HG03460 (cell line): ENCODE data around the gene UGCG.
"Not testable (repeated sequence)": the region's sequence is repeated elsewhere in the genome, so short reads cannot be mapped to it uniquely, and the experiment has no call there.

Source experiments
- ATAC-seq: cut with Tn5 transposase; IDR thresholded peaks from one replicate; pipeline ENCODE4 v1.9.1; 2021; ENCODE audit not compliant: unreplicated experiment

Gene UGCG

DNA sequence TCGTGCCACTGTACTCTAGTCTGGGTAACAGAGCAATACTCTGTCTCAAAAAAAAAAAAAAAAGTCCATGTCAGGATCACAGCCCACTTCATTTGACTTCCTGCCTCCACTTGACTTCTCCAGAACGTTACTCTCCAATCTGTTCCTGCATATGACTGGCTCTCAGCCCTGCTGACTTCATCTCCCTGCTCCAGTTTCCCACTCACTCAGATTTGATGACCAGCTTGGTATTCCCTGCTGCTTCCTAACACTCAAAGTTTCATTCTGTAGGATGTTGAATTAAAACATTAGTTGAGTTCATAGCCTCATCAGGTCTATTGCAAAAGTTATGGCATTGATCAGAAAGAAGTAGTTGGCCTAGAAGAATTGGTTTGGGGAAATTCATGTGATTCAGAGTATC, 52.3 kb downstream of the UGCG start:
- no peak for ATAC-seq

DNA sequence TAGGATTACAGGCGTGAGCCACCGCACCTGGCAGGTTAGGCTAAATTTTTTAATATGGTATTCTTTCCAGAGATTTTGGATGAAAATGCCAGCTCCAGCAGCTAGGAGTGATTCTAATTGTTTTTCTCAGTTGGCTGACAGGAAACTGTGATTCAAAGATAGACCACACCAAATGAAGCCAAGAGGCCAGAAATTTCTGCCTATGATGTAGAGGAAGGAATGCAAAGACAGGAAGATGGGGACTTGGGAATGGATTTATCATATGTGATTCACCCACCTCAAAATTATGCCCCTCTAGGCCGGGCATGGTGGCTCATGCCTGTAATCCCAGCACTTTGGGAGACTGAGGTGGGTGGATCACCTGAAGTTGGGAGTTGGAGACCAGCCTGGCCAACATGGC, 53.3 kb downstream of the UGCG start:
- no peak for ATAC-seq

DNA sequence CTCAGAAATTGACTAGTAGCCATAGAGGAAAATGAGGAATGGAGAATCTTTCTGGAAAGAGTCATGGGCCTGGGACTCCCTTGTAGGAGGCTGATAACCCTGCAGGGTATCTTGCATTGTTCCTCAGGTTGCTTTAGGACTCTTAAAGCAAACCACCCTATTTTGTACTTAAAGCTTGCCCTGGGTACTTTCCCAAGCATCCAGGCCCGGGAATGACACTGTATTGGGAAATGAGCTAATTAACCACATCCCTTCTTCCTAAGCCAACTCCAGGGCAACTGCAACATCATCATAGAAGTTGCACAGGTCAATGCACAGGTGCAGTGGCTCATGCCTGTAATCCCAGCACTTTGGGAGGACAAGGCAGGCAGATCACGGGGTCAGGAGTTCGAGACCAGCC, 55.9 kb downstream of the UGCG start:
- ATAC-seq, result no peak

DNA sequence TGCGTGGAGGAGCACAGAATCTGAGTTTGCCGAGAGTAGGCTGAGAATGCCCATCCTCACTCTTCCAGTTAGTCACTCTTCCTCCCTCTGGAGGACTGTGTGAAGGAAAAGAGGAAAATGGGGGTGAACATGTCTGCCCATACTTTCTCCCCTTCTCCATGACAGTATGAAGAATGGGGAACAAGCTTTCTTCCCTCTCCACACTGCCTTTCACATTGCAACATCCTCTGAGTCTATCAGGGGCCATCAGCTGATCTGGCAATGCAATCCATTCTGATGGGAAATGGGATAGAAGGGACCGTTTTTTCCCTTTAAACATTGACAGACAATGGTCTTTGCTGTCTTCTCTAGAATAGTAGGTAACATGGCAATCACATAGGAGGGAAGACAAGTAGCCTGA, 56.8 kb downstream of the UGCG start:
- ATAC-seq, result no peak

DNA sequence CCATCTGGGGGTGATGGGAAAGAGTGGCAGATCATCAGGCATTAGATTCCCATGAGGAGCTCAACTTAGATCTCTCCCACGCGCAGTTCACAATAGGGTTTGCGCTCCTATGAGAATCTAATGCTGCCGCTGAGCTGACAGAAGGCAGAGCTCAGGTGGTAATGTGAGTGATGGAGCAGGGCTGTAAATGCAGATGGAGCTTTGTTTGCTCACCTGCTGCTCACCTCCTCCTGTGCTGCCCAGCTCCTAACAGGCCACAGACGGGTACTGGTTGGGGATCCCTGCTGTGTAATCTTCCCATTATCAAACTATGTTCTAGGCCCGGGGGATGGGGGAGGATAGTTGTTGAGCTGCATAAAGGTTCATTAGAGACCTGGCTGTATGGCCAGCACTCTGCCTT, 58.4 kb downstream of the UGCG start:
- no peak for ATAC-seq

DNA sequence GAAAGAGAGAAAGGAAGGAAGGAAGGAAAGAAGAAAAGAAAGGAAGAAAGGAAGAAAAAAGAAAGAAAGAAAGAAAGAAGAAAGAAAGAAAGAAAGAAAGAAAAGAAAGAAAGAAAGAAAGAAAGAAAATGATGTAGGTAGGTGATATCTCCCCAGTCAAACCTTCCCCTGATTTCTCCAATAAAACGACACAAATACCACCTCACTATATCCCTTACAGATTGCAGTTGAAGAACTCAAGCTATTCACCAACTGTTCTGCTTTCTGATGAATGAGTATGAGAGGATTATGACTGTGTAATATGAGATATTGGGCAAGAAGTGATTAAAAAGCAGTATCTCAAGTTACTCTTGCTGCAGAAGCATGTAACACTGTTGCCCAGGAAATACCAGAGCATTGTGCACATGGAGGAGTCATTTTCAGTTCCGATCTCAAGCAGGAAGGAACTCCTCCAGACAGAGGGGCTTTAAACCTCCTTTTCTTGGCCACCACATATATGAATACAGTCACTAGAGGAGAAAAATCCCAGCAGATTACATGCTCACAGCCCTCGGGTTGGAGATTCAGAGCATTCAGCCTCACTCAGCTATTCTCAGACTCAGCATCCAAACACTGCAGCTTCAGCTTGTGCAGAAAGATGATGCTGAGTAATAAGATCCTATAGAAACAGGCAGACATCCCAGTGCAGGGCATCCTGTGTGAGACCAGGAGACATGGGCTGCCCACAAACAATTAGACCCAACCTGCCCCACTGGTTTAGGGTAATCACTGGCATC, 61.4 kb downstream of the UGCG start:
- ATAC-seq, result no peak

DNA sequence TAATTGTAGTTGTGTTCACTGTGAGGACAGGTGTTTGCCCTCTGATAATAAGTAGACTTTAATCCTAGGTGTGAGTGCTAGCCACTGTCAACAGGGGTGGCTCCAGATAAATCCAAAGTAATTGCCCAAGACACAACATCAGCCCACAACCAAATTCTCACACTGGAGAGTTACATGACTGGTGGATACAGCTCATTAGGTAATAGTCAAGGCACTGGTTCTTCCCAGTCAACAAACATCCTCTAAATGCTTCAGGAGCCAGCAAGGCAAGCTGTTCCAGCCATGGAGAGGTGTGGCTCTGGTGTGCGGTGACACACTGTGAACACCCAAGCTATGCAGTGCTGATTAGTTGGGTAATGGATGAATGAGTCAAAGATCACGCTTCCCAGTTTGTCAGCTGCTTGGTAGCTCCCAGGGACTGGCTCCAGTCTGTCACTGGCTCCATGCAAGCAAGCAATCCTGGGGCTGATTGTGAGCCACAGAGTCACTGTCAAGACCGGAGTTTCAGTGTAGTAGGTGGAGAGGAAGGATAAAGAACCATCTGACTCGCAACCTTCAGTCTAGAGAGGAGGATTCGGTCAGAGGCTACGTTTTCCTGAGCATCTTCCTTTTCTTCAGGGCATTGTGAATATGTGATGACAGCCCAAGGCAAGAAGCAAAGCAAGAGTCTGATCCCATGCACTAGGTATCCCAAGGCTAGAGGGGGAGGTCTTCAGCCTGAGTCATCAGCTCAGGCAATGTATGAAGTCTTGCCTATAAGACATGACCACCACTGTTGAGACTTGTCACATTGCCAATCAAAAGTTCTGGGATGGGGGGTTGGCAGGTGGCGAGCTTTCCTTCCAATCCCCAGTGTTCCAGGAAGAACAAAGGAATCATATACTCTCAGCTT, 63.1 kb downstream of the UGCG start:
- ATAC-seq, result no peak

DNA sequence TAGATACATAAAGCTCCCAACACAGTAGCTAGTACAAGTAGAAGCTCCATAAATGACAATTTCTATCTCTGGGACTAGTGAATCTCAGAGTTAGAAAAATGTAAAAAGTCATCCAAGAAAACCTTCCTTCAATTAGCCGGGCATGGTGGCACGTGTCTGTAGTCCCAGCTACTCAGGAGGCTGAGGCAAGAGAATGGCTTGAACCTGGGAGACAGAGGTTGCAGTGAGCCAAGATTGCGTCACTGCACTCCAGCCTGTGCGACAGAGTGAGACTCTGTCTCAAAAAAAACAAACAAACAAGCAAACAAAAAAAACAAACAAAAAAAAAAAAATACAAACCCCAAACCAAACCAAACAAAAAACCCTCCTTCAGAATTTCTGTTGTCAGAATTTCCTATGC, 63.9 kb downstream of the UGCG start:
- not testable (repeated sequence) for ATAC-seq

DNA sequence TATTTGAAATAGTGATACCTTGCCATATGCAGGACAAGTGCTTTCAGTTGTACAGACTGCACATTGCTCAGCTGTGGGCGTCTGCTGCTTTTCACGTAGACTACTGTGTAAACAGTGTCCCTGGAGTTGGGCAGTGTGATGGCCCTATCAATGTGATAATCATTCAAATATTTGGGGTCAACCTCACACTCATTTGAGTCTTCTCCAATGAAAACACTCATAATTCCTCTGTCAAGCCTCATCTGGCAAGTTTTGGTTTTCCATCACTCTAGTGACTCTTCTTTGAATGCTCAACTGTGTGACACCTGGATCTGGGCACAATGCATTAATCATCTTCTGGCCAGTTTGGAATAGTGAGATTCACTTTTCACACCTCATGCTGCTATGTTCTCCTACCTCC, 64.4 kb downstream of the UGCG start:
- ATAC-seq, result no peak

DNA sequence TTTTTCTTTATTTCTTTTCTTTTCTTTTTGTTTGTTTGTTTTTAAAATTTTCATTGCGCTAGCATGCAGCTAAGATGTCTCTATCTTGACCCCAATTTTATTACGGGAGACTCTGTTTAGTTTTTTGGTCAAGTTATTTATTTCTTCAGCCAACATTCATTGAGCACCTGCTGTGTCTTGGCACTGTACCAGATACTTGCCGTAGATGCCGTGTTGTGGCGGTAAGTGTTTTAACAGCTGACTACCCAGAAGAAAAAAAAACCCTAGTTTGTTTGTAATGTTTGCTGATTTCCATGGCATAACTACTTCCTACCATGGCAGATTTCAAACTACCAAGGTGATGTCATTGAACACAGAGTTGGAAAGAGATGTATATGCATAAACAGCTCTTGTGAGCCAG, 65.0 kb downstream of the UGCG start:
- no peak for ATAC-seq

DNA sequence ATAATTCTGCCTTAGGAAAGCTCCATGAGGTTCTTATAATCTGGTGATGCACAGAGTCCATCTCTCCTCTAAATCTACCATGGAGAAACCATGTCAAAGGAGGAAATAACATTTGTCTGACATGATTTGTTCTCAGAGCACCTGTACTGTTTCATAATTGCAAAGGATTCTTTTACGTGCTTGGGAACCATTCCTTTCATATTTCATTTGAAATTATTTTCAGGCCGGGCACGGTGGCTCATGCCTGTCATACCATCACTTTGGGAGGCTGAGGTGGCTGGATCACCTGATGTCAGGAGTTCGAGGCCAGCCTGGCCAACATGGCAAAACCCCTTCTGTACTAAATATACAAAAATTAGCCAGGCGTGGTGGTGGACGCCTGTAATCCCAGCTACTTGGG, 65.4 kb downstream of the UGCG start:
- no peak for ATAC-seq

DNA sequence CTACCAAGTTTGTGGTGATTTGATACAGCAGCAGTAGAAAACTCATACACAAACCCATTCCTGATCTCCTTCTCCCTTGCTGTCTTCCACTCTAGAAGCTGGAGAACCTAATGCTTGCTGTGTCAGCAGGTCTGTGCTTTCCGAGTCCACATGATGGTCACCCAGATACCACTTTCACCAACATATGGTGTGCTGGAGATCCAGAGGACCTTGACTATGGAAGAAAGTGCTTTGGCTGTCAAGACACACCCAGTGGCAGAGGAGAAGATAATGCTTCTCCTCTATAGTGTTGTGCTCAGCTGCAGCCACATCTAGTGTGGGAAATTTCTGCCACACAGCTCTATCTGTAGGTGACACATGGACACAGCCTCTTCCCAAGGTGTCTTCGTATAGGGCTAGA, 67.4 kb downstream of the UGCG start:
- no peak for ATAC-seq

DNA sequence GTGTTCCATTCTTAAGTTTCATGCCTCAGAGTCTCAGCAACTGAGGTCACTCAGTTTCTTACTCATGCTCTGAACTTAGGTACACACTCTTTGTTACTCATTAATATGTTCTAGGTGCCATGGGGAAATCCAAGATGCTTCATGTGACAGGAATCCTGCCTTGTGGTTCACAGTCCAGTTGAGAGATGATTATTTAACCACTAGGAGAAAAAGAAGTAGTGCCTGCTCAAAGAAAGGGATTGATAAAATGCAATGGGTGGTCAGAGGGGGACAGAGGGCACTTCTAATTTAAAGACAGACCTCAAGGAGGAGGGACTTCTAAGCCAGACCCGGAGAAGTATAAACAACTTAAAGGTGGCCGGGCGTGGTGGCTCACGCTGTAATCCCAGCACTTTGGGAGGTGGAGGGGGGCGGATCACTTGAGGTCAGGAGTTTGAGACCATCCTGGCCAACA, 69.0 kb downstream of the UGCG start:
- ATAC-seq, result peak; percentile 87

DNA sequence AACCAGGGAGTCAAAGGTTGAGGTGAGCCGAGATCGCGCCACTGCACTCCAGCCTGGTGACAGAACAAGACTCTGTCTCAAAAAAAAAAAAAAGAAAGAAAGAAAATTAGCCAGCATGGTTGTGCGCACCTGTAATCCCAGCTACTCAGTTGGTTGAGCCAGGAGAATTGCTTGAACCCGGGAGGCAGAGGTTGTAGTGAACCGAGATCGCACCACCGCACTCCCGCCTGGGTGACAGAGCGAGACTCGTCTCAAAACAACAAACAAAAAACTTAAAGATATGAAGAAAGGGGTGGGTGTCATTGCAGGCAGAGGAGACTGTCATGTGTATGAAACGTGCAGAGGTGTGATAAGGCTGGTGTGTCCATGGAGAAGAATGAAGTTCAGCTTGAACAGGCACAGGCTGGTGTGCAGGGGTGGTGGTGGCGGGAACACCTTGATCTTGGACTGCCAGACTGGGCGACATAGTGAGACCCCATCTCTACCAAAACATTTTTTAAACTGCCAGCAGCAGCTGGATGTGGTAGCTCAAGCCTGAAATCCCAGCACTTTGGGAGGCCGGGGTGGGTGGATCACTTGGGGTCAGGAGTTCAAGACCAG, 69.6 kb downstream of the UGCG start:
- no peak for ATAC-seq

DNA sequence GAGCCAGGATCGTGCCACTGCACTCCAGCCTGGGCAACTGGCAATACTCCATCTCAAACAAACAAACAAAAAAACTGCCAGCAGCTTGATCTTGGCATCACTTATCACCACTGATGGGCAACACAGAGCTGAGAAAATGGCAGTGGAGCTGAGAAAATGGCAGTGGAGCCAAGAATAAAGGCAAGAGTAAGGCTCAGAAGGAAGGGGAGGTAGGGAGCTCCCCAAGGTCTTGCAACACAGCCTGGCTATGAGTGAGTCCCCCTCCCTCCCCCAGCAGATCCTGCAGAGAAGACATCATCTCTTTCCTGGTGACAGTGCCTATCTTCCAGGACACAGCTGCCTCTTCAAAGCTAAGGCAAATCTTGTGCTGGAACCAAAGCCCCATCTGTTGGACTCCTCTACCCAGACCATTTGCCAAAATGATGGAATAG, 70.3 kb downstream of the UGCG start:
- no peak for ATAC-seq

DNA sequence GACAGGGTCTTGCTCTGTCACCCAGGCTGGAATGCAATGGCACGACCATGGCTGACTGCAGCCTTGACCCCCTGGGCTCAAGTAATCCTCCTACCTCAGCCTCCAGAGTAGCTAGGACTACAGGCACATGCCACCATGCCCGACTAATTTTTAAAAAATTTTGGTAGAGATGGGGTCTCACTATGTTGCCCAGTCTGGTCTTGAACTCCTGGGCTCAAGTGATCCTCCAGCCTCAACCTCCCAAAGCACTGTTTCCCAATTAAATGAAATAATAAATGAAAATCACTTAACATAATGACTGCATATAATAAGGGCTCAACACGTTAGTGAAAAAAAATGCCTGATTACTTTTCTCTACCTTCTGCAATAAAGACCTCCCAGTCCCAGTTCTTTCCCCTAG, 71.0 kb downstream of the UGCG start:
- ATAC-seq, result no peak

DNA sequence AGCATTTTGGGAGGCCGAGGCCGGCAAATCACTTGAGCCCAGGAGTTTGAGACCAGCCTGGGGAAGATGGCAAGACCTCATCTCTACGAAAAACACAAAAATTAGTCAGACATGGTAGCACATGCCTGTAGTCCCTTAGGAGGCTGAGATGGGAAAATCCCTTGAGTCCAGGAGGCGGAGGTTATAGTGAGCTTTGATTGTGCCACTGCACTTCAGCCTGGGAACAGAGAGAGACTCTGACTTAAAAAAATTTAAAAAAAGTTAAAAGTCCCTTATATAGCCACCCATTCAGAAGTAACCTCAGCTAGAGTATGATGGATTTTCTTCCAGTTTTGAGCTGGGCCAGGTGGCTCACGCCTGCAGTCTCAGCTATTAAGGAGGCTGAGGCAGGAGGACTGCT, 72.4 kb downstream of the UGCG start:
- no peak for ATAC-seq

DNA sequence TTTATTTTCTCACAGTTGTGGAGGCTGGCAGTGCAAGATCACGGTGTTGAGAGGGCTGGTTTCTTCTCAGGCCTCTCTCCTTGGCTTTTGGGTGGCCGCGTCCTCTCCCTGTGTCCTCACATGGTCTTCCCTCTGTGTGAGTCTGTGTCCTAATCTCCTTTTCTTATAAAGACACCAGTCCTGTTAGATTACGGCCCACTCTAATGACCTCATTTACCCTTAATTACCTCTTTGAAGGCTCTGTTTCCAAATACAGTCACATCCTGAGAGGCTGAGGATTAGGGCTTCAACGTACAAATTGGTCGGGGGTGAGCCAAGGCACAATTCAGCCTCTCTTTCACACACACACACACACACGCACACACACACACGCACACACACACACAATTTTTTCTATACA, 73.0 kb downstream of the UGCG start:
- ATAC-seq, result no peak

DNA sequence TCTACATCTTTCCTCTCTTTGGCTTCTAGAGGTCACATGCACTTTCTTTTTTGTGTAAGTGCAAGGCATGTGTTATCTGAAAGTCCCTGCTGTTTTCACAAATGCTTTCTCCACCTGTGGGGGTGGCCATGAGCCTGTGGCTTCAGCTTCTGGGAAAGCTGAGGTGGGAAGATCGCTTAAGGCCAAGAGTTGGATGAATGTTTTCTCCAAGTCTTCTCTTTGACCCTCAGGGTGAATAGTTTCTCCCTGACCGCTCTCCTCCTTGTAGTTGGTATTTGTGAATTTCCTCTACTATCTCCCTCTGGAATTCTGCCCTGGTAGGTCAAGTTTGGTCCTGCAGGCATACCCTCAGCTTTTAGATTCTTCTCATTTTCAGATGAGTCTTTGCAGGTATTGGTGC, 74.2 kb downstream of the UGCG start:
- no peak for ATAC-seq

DNA sequence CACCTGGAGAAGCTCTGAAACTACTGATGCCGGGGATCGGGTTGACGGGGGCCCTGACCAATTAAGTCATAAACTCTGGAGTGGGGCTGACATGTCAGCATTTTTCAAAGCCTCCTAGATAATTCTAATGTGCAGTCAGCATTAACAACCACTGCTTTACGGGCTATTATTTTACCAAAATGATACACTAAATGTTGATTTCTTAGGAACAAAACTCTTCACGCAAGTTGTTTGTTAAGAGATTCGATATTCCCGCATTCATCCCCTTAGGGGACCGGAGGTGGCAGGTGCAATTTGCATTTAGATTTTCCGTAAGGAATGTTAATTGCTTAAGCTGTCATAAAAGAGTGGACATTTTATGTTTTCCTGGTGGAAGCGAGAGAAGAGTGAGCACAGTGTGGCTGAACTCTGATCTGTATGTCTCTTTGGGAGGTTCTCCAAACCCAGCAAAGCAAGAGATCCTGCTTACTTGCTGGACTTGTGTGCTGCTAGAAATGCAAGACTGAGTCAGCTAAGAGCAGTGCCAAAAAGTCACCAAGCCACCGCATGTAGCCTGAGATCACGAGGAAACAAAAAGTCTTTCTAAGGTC, 77.6 kb downstream of the UGCG start:
- no peak for ATAC-seq

DNA sequence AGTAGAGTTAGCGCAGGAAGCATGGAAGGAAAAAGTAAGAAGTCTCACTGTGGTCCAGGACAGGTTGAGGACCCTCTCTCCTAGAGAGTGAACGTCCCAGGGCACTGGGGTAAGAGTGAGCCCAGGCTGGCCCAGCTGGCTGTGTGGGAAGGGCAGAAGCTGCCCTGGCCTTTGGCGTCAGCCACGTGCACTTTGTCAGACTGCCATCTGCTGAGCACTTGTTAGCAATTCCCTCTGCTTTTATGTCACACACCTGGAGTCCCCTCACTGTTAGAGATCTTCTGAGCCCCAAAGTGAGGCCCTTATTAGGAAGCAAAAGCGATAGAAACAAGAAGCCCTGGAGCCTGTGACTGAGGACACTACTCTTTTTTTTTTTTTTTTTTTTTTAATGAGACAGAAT, 79.1 kb downstream of the UGCG start:
- no peak for ATAC-seq

DNA sequence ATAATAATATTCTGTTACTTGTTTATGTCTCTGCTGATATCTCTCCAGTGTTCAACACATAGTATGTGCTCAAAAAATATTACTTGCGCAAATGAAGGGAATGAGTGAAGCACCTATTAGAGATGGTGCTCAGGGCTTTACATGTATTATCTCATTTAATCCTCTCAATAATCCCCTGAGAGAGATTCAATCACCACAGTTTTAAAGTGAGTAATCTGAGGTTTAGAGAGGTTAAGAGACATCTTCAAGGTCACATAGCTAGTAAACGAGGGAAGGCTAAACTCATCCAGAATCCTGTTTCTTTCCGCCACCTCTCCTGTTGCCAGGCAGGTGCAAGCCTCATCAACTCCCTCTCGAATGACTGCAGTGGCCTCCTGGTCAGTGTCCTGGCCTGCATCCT, 82.0 kb downstream of the UGCG start:
- no peak for ATAC-seq
